Upper lobe of left lung (tissue), 6 donors: ENCODE measurements around the gene SUSD5. TPM values are rescaled to one million over a fixed set of nuclear protein-coding genes. Genes with fewer than 3 reads are reported as not detected.

Experiments
- ATAC-seq, 2 donors: fragments of 200-7000 bp; cut with Tn5 transposase; one replicate each; pipeline ENCODE4 v1.9.1; 2022; ENCODE audit warnings: mild to moderate bottlenecking in 2 of 2, moderate library complexity in 2 of 2; ENCODE audit not compliant: low FRiP score in 2 of 2
- DNase-seq, 2 donors: peaks; one replicate each; pipeline ENCODE4 v3.0.0-alpha.2; 2019 to 2020
- H3K27ac ChIP-seq, 4 donors: fragments of 200-600 bp; sonication (generic); one replicate each; pipeline ENCODE4 v1.5.1; 2016 to 2019
- H3K27me3 ChIP-seq, 4 donors: fragments of 200-600 bp; sonication (generic); one replicate each; pipeline ENCODE4 v1.5.1; 2017 to 2019
- H3K36me3 ChIP-seq, 4 donors: fragments of 200-600 bp; sonication (generic); one replicate each; pipeline ENCODE4 v1.5.1; 2016 to 2019
- H3K4me1 ChIP-seq, 4 donors: fragments of 200-600 bp; sonication (generic); one replicate each; pipeline ENCODE4 v1.5.1; 2018 to 2019
- H3K4me3 ChIP-seq, 4 donors: fragments of 200-600 bp; sonication (generic); one replicate each; pipeline ENCODE4 v1.5.1; 2017 to 2019; ENCODE audit warnings: mild to moderate bottlenecking in 2 of 4, moderate library complexity in 1 of 4
- H3K9me3 ChIP-seq, 4 donors: fragments of 200-600 bp; sonication (generic); one replicate each; pipeline ENCODE4 v1.5.1; 2018 to 2019
- EP300 ChIP-seq, 4 donors: sonication (generic); formaldehyde crosslinking; IDR thresholded peaks; one replicate each; pipeline ENCODE4 v1.5.1; 2017; ENCODE audit warnings: antibody characterized with exemption in 4 of 4, control low read depth in 2 of 4
- POLR2A ChIP-seq, 4 donors: fragments of 450-650 bp; IDR thresholded peaks; one replicate each; pipeline ENCODE4 v1.5.1; 2016 to 2017; ENCODE audit warnings: antibody characterized with exemption in 4 of 4, mild to moderate bottlenecking in 2 of 4
- POLR2AphosphoS5 ChIP-seq, 2 donors: sonication (generic); formaldehyde crosslinking; IDR thresholded peaks; one replicate each; pipeline ENCODE4 v1.5.1; 2017; ENCODE audit warnings: antibody characterized with exemption in 2 of 2
- WGBS, 2 donors: methylation state at CpG; one replicate each; pipeline ENCODE4 v1.1.5; 2017 to 2018; 5-methylcytosine and 5-hydroxymethylcytosine counted together
- total RNA-seq, 6 donors: library from RNA; depleted of rRNA in 4 of 6; stranded (reverse); fragments of >200 nt in 4 of 6; gene quantifications; one replicate each; pipeline versions ENCODE4 v1.1.0 to v1.2.1, GENCODE V29; 2016 to 2021
- TF ChIP-seq, protein P1 (sequence below), 6 experiments: fragments of 450-650 bp in 4 of 6; fragments of 200-600 bp in 2 of 6; sonication (generic) in 2 of 6; IDR thresholded peaks; one replicate each; pipeline ENCODE4 v1.5.1; 2016 to 2019; ENCODE audit warnings: antibody characterized with exemption in 6 of 6
- donor health status: DM: no; HTN: no; CAD: no; lungs with moderate emphysema.
- donor health status: DM: no; HTN: yes; CAD: no; lungs with severe emphysema.

The SUSD5 gene
- total RNA-seq = 1 to 10 TPM in 2 of 6 donors, under 1 TPM in 2, not detected in 2; 0.20 to 1.1 (median 0.96) TPM

- H3K27me3 ChIP-seq = peaks cover 0 to 14% (median 4%) of the 10 kb centered on the region in 4 donors
- H3K9me3 ChIP-seq = no peaks in the 10 kb centered on the region
- H3K4me3 ChIP-seq = peak within 1 kb of the TSS; percentile 7 to 48 (median 44)
- ATAC-seq = peak; percentile 31 to 64
- H3K4me1 ChIP-seq = peaks cover 7 to 16% (median 10%) of the 10 kb centered on the region in 4 donors
- H3K27ac ChIP-seq = no peak within 1 kb of the TSS
- no peaks in the 10 kb centered on the region for H3K36me3 ChIP-seq
- TF ChIP-seq EP300 (IDR thresholded peaks at IDR 0.05) (no peak), POLR2AphosphoS5 (IDR thresholded peaks at IDR 0.05) (no peak), POLR2A (IDR thresholded peaks at IDR 0.05) (no peak)
- TF ChIP-seq, protein P1, sequence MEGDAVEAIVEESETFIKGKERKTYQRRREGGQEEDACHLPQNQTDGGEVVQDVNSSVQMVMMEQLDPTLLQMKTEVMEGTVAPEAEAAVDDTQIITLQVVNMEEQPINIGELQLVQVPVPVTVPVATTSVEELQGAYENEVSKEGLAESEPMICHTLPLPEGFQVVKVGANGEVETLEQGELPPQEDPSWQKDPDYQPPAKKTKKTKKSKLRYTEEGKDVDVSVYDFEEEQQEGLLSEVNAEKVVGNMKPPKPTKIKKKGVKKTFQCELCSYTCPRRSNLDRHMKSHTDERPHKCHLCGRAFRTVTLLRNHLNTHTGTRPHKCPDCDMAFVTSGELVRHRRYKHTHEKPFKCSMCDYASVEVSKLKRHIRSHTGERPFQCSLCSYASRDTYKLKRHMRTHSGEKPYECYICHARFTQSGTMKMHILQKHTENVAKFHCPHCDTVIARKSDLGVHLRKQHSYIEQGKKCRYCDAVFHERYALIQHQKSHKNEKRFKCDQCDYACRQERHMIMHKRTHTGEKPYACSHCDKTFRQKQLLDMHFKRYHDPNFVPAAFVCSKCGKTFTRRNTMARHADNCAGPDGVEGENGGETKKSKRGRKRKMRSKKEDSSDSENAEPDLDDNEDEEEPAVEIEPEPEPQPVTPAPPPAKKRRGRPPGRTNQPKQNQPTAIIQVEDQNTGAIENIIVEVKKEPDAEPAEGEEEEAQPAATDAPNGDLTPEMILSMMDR (IDR thresholded peaks at IDR 0.05) = no peak
- peak in 1 of 2 donors; percentile 87 for DNase-seq
- WGBS, 2 donors = 0 to 5% methylated on average over 12 to 36 of the region's 90 CpGs
These were observed at the start of gene SUSD5 for GRCh38 chr3:33218446-33219174. TSS of gene SUSD5 (minus strand) at chr3:33218810. CDS start at chr3:33218797, 13 bp downstream.

DNA sequence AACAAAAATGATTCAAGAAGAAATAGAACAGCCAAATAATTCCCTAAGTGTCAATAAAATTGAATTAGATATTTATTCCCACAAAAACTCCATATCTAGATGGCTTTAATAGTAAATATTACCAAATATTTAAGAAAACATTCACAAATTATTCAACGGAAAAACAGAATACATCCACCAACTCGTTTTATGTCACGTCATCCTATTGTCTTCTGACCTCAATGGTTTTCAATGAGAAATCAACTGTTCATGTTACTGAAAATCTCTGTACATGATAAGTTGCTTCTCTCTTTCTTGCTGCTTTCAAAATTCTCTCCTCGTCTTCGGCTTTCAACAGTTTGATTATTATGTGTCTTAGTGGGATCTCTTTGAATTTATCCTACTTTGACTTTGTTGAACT lies 41.5 kb upstream of the SUSD5 start:
- H3K27ac ChIP-seq = no peak overlapping the region
- TF ChIP-seq EP300 (IDR thresholded peaks at IDR 0.05) = no peak
- DNase-seq (no peak), ATAC-seq (no peak)
- no peaks in the 10 kb centered on the region for H3K4me1 ChIP-seq
- H3K27me3 ChIP-seq = no peaks in the 10 kb centered on the region
- H3K4me3 ChIP-seq = no peak overlapping the region
- no peaks in the 10 kb centered on the region for H3K9me3 ChIP-seq
- WGBS, 2 donors = 87 to 91% methylated on average over 5 of the region's 5 CpGs
- no peaks in the 10 kb centered on the region for H3K36me3 ChIP-seq

- no peak overlapping the region for H3K27ac ChIP-seq
- DNase-seq (no peak), ATAC-seq (no peak)
- TF ChIP-seq POLR2A (IDR thresholded peaks at IDR 0.05) = no peak
- no peak for TF ChIP-seq EP300 (IDR thresholded peaks at IDR 0.05)
- TF ChIP-seq POLR2AphosphoS5 (IDR thresholded peaks at IDR 0.05) = no peak
- TF ChIP-seq, protein P1 (IDR thresholded peaks at IDR 0.05) = no peak
- H3K4me3 ChIP-seq = no peak overlapping the region
- 80 to 86% methylated on average over 2 of the region's 2 CpGs for WGBS, 2 donors
- H3K9me3 ChIP-seq = no peaks in the 10 kb centered on the region
- H3K27me3 ChIP-seq = no peaks in the 10 kb centered on the region
- no peaks in the 10 kb centered on the region for H3K4me1 ChIP-seq
- no peaks in the 10 kb centered on the region for H3K36me3 ChIP-seq
These were observed 37.6 kb upstream of the SUSD5 start for GRCh38 chr3:33256249-33256648.

DNA sequence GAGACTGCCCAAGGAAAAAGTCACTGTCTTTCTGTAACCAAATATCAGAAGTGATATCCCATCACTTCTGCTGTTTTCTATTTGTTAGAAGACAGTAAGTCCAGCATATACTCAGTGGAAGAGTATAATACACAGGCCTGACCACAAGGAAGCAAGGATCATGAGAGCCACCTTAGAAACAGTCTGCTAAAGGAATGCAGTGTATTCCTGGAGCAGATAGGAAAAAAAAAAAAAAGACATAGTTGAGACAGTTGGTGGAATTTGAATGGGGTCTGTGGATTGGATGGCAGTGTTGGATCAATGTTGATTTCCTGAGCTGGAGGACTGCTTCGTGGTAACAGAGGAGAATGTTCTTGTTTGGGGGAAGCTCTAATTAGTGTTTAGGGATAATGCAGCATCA lies 32.1 kb upstream of the SUSD5 start:
- no peak overlapping the region for H3K27ac ChIP-seq
- 44 to 63% methylated on average over 1 of the region's 1 CpG for WGBS, 2 donors
- H3K9me3 ChIP-seq = no peaks in the 10 kb centered on the region
- TF ChIP-seq, protein P1 (IDR thresholded peaks at IDR 0.05) = no peak
- no peak for TF ChIP-seq EP300 (IDR thresholded peaks at IDR 0.05)
- no peak for TF ChIP-seq POLR2A (IDR thresholded peaks at IDR 0.05)
- TF ChIP-seq POLR2AphosphoS5 (IDR thresholded peaks at IDR 0.05) = no peak
- H3K27me3 ChIP-seq = no peaks in the 10 kb centered on the region
- no peaks in the 10 kb centered on the region for H3K4me1 ChIP-seq
- no peaks in the 10 kb centered on the region for H3K36me3 ChIP-seq
- H3K4me3 ChIP-seq = no peak overlapping the region
- no peak for DNase-seq
- ATAC-seq = no peak

- DNase-seq (no peak), ATAC-seq (no peak)
- Histone ChIP-seq H3K36me3 (no peaks in the 10 kb centered on the region), H3K4me1 (no peaks in the 10 kb centered on the region), H3K27ac (no peak overlapping the region), H3K27me3 (no peaks in the 10 kb centered on the region), H3K4me3 (no peak overlapping the region), H3K9me3 (no peaks in the 10 kb centered on the region)
- TF ChIP-seq POLR2AphosphoS5 (IDR thresholded peaks at IDR 0.05) = no peak
- no peak for TF ChIP-seq POLR2A (IDR thresholded peaks at IDR 0.05)
- TF ChIP-seq EP300 (IDR thresholded peaks at IDR 0.05) = no peak
- TF ChIP-seq, protein P1 (IDR thresholded peaks at IDR 0.05) = no peak
These were observed 28.2 kb upstream of the SUSD5 start for GRCh38 chr3:33246786-33247185.
